ENCODE measurements around the gene NOVA1. TPM values are rescaled to one million over a fixed set of nuclear protein-coding genes. Genes with fewer than 3 reads are reported as not detected.

NOVA1 gene
- total and polyA plus RNA-seq, 2 of the 13 experiments (the other 11 are each of a cell fraction or from before 2014, with no cell fraction given) = 0.13 TPM

DNA sequence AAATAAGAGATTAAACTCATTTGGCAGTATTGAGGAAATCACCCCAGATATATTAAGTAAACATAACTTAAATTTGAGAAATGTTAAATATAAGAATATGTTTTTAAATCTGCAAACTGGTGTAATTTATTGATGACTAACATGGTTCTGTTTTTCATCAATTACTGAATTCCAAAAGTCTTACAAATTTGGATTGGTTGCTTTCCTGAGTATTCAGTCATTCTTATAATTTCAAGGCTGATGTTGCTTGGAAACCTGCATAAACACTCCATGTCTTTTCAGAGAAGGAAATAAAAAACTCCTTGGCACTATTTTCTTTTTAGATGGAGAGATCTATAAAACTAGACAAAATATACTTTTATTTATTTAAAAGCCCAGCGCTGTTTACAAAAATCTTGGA lies 71.7 kb downstream of the NOVA1 start:
- intact Hi-C loops (cut with micrococcal nuclease; ENCODE audit: unreplicated experiment) (no loop called here), in situ Hi-C loops (cut with HindIII; ENCODE audit: extremely low pct_ligation_motif_present, low pct_unique_long_range_greater_than_20kb) (no loop called here)
- Histone ChIP-seq H3K4me2 (ENCODE audit: low read depth, low read length) (no peak overlapping the region), H3K27me3 (ENCODE audit: control insufficient read depth in 1 of 2, insufficient read depth in 2 of 2, low read length in 2 of 2) (no peaks in the 10 kb centered on the region), H4K20me1 (ENCODE audit: insufficient read depth, low read length) (no peaks in the 10 kb centered on the region), H3K4me3 (replicated peaks in 1 of 3; ENCODE audit: insufficient read depth in 1 of 3, low read depth in 2 of 3, low read length in 3 of 3) (no peak overlapping the region), H3K79me2 (ENCODE audit: insufficient read depth, low read length) (no peaks in the 10 kb centered on the region), H3K36me3 (replicated peaks in 1 of 2; ENCODE audit: control insufficient read depth in 1 of 2, insufficient read depth in 2 of 2, low read length in 2 of 2) (no peaks in the 10 kb centered on the region), H3K9me3 (ENCODE audit: low read length) (peaks cover 71% of the 10 kb centered on the region), H3K27ac (ENCODE audit: extremely low read length, insufficient read depth, low read length) (no peak overlapping the region), H2AFZ (ENCODE audit: low read length) (no peak overlapping the region), H3K9ac (ENCODE audit: insufficient read depth, low read depth, low read length) (no peak overlapping the region), H3K4me1 (ENCODE audit: insufficient read depth, low read length) (no peaks in the 10 kb centered on the region)
- BruUV-seq (replicated peaks) = no TSS peak
- POLR2A ChIA-PET = no interaction called here
- WGBS (ENCODE audit: low lambda C conversion rate) = 91% methylated on average over 1 of the region's 1 CpG
- no peak for ATAC-seq
- CTCF ChIA-PET (ENCODE audit: low intra/inter-chr PET ratio, low total read pairs) = no interaction called here
- no peak for FAIRE-seq
- TF ChIP-seq ZSCAN22 (CRISPR knock-in tag; IDR thresholded peaks at IDR 0.05) = no peak
- TF ChIP-seq MAFK (conservative IDR thresholded peaks at IDR 0.05 in 1 of 2, IDR thresholded peaks at IDR 0.05 in 1 of 2; ENCODE audit: low read length in 2 of 2) = peak in 1 of 2 experiments; percentile 16; a peak in 1 of 4 replicates
- no peak for DNase-seq (ENCODE audit: low spot score)

DNA sequence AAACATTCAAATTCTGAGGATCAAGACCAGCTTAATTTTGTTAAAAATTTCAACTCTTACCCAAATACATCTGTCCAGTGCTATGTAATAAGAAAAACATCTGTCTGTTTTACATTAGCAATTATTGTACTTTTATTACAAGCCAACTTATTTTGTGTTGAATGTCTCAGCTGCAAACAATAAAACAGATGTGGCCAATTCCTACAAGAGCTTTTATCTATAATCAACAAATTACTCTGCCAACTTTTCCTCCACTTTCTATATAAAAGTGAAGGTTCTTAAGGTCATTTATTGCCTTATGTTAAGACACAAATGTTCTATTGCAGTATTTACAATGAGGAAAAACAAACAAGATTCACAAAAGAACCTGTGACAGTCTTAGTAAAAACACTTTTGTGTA lies 72.7 kb downstream of the NOVA1 start:
- no peak overlapping the region for H3K4me3 ChIP-seq (replicated peaks in 1 of 3; ENCODE audit: insufficient read depth in 1 of 3, low read depth in 2 of 3, low read length in 3 of 3)
- H3K27me3 ChIP-seq (ENCODE audit: control insufficient read depth in 1 of 2, insufficient read depth in 2 of 2, low read length in 2 of 2) = no peaks in the 10 kb centered on the region
- POLR2A ChIA-PET = no interaction called here
- ATAC-seq (no peak), DNase-seq (ENCODE audit: low spot score) (no peak), FAIRE-seq (no peak)
- no peak overlapping the region for H3K4me2 ChIP-seq (ENCODE audit: low read depth, low read length)
- in situ Hi-C loops (cut with HindIII; ENCODE audit: extremely low pct_ligation_motif_present, low pct_unique_long_range_greater_than_20kb) = no loop called here
- H3K9me3 ChIP-seq (ENCODE audit: low read length) = peaks cover 81% of the 10 kb centered on the region
- no peak overlapping the region for H2AFZ ChIP-seq (ENCODE audit: low read length)
- H3K79me2 ChIP-seq (ENCODE audit: insufficient read depth, low read length) = no peaks in the 10 kb centered on the region
- H3K4me1 ChIP-seq (ENCODE audit: insufficient read depth, low read length) = no peaks in the 10 kb centered on the region
- no TSS peak for BruUV-seq (replicated peaks)
- H3K9ac ChIP-seq (ENCODE audit: insufficient read depth, low read depth, low read length) = no peak overlapping the region
- CTCF ChIA-PET (ENCODE audit: low intra/inter-chr PET ratio, low total read pairs) = no interaction called here
- intact Hi-C loops (cut with micrococcal nuclease; ENCODE audit: unreplicated experiment) = no loop called here
- no peaks in the 10 kb centered on the region for H4K20me1 ChIP-seq (ENCODE audit: insufficient read depth, low read length)
- H3K27ac ChIP-seq (ENCODE audit: extremely low read length, insufficient read depth, low read length) = no peak overlapping the region
- H3K36me3 ChIP-seq (replicated peaks in 1 of 2; ENCODE audit: control insufficient read depth in 1 of 2, insufficient read depth in 2 of 2, low read length in 2 of 2) = no peaks in the 10 kb centered on the region
- no peak for TF ChIP-seq ERF (CRISPR knock-in tag; IDR thresholded peaks at IDR 0.05)
- TF ChIP-seq MAF1 (CRISPR knock-in tag; IDR thresholded peaks at IDR 0.05; ENCODE audit: borderline replicate concordance) = no peak
- TF ChIP-seq, protein P1, sequence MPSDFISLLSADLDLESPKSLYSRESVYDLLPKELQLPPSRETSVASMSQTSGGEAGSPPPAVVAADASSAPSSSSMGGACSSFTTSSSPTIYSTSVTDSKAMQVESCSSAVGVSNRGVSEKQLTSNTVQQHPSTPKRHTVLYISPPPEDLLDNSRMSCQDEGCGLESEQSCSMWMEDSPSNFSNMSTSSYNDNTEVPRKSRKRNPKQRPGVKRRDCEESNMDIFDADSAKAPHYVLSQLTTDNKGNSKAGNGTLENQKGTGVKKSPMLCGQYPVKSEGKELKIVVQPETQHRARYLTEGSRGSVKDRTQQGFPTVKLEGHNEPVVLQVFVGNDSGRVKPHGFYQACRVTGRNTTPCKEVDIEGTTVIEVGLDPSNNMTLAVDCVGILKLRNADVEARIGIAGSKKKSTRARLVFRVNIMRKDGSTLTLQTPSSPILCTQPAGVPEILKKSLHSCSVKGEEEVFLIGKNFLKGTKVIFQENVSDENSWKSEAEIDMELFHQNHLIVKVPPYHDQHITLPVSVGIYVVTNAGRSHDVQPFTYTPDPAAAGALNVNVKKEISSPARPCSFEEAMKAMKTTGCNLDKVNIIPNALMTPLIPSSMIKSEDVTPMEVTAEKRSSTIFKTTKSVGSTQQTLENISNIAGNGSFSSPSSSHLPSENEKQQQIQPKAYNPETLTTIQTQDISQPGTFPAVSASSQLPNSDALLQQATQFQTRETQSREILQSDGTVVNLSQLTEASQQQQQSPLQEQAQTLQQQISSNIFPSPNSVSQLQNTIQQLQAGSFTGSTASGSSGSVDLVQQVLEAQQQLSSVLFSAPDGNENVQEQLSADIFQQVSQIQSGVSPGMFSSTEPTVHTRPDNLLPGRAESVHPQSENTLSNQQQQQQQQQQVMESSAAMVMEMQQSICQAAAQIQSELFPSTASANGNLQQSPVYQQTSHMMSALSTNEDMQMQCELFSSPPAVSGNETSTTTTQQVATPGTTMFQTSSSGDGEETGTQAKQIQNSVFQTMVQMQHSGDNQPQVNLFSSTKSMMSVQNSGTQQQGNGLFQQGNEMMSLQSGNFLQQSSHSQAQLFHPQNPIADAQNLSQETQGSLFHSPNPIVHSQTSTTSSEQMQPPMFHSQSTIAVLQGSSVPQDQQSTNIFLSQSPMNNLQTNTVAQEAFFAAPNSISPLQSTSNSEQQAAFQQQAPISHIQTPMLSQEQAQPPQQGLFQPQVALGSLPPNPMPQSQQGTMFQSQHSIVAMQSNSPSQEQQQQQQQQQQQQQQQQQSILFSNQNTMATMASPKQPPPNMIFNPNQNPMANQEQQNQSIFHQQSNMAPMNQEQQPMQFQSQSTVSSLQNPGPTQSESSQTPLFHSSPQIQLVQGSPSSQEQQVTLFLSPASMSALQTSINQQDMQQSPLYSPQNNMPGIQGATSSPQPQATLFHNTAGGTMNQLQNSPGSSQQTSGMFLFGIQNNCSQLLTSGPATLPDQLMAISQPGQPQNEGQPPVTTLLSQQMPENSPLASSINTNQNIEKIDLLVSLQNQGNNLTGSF (CRISPR knock-in tag; IDR thresholded peaks at IDR 0.05) = no peak
- TF ChIP-seq SP5 (CRISPR knock-in tag; IDR thresholded peaks at IDR 0.05; ENCODE audit: borderline replicate concordance, low read depth) = no peak
- TF ChIP-seq CBFB (CRISPR knock-in tag; IDR thresholded peaks at IDR 0.05) = no peak
- no peak for TF ChIP-seq ZIK1 (CRISPR knock-in tag; IDR thresholded peaks at IDR 0.05; ENCODE audit: borderline replicate concordance, low read depth)
- TF ChIP-seq, protein P2, sequence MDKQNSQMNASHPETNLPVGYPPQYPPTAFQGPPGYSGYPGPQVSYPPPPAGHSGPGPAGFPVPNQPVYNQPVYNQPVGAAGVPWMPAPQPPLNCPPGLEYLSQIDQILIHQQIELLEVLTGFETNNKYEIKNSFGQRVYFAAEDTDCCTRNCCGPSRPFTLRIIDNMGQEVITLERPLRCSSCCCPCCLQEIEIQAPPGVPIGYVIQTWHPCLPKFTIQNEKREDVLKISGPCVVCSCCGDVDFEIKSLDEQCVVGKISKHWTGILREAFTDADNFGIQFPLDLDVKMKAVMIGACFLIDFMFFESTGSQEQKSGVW (CRISPR knock-in tag; IDR thresholded peaks at IDR 0.05; ENCODE audit: borderline replicate concordance) = no peak
- no peak for TF ChIP-seq ZNF260 (CRISPR knock-in tag; IDR thresholded peaks at IDR 0.05; ENCODE audit: borderline replicate concordance, low read depth)
- TF ChIP-seq, protein P3, sequence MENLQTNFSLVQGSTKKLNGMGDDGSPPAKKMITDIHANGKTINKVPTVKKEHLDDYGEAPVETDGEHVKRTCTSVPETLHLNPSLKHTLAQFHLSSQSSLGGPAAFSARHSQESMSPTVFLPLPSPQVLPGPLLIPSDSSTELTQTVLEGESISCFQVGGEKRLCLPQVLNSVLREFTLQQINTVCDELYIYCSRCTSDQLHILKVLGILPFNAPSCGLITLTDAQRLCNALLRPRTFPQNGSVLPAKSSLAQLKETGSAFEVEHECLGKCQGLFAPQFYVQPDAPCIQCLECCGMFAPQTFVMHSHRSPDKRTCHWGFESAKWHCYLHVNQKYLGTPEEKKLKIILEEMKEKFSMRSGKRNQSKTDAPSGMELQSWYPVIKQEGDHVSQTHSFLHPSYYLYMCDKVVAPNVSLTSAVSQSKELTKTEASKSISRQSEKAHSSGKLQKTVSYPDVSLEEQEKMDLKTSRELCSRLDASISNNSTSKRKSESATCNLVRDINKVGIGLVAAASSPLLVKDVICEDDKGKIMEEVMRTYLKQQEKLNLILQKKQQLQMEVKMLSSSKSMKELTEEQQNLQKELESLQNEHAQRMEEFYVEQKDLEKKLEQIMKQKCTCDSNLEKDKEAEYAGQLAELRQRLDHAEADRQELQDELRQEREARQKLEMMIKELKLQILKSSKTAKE (CRISPR knock-in tag; IDR thresholded peaks at IDR 0.05; ENCODE audit: borderline replicate concordance) = no peak
